Femur (tissue), 1 donor: Measurements from ENCODE around the gene APOE.
"Not testable (repeated sequence)": the region's sequence is repeated elsewhere in the genome, so short reads cannot be mapped to it uniquely, and the experiment has no call there.

Source experiments
- DNase-seq: peaks from one replicate; pipeline ENCODE4 v3.0.0-alpha.2; 2017

Gene APOE

GRCh38 chr19:44905437-44906160, at the start of gene APOE:
TSS of gene APOE (plus strand) at chr19:44905796. CDS start at chr19:44906625, 829 bp downstream.
- DNase-seq: no peak

- DNase-seq: no peak
Observed at GRCh38 chr19:44856421-44857083, 49.0 kb upstream of the APOE start.

GRCh38 chr19:44857837-44858236, 47.8 kb upstream of the APOE start:
- DNase-seq: no peak

- DNase-seq: not testable (repeated sequence)
Observed at GRCh38 chr19:44861576-44861975, 44.0 kb upstream of the APOE start.

- DNase-seq: no peak
Observed at GRCh38 chr19:44863990-44864389, 41.6 kb upstream of the APOE start.

GRCh38 chr19:44865196-44865767, 40.3 kb upstream of the APOE start:
- DNase-seq: no peak

- DNase-seq: no peak
Observed at GRCh38 chr19:44866664-44867063, 38.9 kb upstream of the APOE start.

GRCh38 chr19:44867578-44867977, 38.0 kb upstream of the APOE start:
- DNase-seq: no peak

GRCh38 chr19:44869733-44870470, 35.7 kb upstream of the APOE start:
- peak; percentile 65 for DNase-seq

GRCh38 chr19:44871809-44872208, 33.8 kb upstream of the APOE start:
- no peak for DNase-seq

GRCh38 chr19:44872661-44873060, 32.9 kb upstream of the APOE start:
- DNase-seq: no peak

GRCh38 chr19:44874317-44874716, 31.3 kb upstream of the APOE start:
- DNase-seq: no peak

- no peak for DNase-seq
Observed at GRCh38 chr19:44875666-44876451, 29.7 kb upstream of the APOE start.

- no peak for DNase-seq
Observed at GRCh38 chr19:44876930-44877535, 28.6 kb upstream of the APOE start.

- no peak for DNase-seq
Observed at GRCh38 chr19:44878120-44878865, 27.3 kb upstream of the APOE start.

GRCh38 chr19:44879309-44880065, 26.1 kb upstream of the APOE start:
- no peak for DNase-seq

- no peak for DNase-seq
Observed at GRCh38 chr19:44882063-44882462, 23.5 kb upstream of the APOE start.

- DNase-seq: not testable (repeated sequence)
Observed at GRCh38 chr19:44882619-44883397, 22.8 kb upstream of the APOE start.

- no peak for DNase-seq
Observed at GRCh38 chr19:44883922-44884321, 21.7 kb upstream of the APOE start.

GRCh38 chr19:44884566-44884965, 21.0 kb upstream of the APOE start:
- DNase-seq: no peak
